Thymus (tissue), 11 donors: ENCODE results near the gene NLRP9. TPM values are rescaled to one million over a fixed set of nuclear protein-coding genes. Genes with fewer than 3 reads are reported as not detected.
"Not testable (repeated sequence)": the region's sequence is repeated elsewhere in the genome, so short reads cannot be mapped to it uniquely, and the experiment has no call there.

Experiments used
- DNase-seq, 9 donors: peaks; one replicate each; pipeline ENCODE4 v3.0.0-alpha.2; 2013; ENCODE audit warnings: low spot score in 9 of 9, low read depth in 6 of 9, missing footprints in 1 of 9
- H3K27ac ChIP-seq, 2 donors: one replicate each; pipeline ENCODE4 v1.5.1; 2013; ENCODE audit warnings: control low read depth in 1 of 2, low read depth in 1 of 2, low read length in 1 of 2, mild to moderate bottlenecking in 1 of 2, moderate library complexity in 1 of 2
- H3K27me3 ChIP-seq, 2 donors: one replicate each; pipeline ENCODE4 v1.5.1; 2013; ENCODE audit warnings: low read length in 1 of 2; ENCODE audit not compliant: control insufficient read depth in 2 of 2, insufficient read depth in 1 of 2
- H3K36me3 ChIP-seq, 2 donors: one replicate each; pipeline ENCODE4 v1.5.1; 2013; ENCODE audit warnings: low read length in 1 of 2, mild to moderate bottlenecking in 1 of 2, moderate library complexity in 1 of 2; ENCODE audit not compliant: control insufficient read depth in 2 of 2, insufficient read depth in 2 of 2
- H3K4me1 ChIP-seq, 2 donors: one replicate each; pipeline ENCODE4 v1.5.1; 2013; ENCODE audit warnings: low read length in 2 of 2; ENCODE audit not compliant: control insufficient read depth in 2 of 2, insufficient read depth in 2 of 2
- H3K4me3 ChIP-seq, 2 donors: one replicate each; pipeline ENCODE4 v1.5.1; 2013; ENCODE audit warnings: low read length in 2 of 2, control low read depth in 1 of 2, mild to moderate bottlenecking in 1 of 2
- H3K9me3 ChIP-seq, 2 donors: one replicate each; pipeline ENCODE4 v1.5.1; 2013; ENCODE audit warnings: low read length in 1 of 2, mild to moderate bottlenecking in 1 of 2; ENCODE audit not compliant: control insufficient read depth in 2 of 2, insufficient read depth in 1 of 2
- WGBS: extraction: QIAGEN DNeasy Blood & Tissue Kit; methylation state at CpG from one replicate; pipeline ENCODE4 v1.1.7; 2013; 5-methylcytosine and 5-hydroxymethylcytosine counted together
- polyA plus RNA-seq: library from polyadenylated mRNA; stranded (reverse); fragments of 200-250 nt; gene quantifications from one replicate; pipeline ENCODE4 v1.2.3, GENCODE V29; 2013
- total RNA-seq: library from RNA; stranded (reverse); fragments of 120-200 nt; gene quantifications from one replicate; pipeline ENCODE4 v1.2.4, GENCODE V29; 2013
- donor health status: healthy.

Gene NLRP9
- total and polyA plus RNA-seq, 2 donors: 0.02 TPM; not detected in 1

DNA sequence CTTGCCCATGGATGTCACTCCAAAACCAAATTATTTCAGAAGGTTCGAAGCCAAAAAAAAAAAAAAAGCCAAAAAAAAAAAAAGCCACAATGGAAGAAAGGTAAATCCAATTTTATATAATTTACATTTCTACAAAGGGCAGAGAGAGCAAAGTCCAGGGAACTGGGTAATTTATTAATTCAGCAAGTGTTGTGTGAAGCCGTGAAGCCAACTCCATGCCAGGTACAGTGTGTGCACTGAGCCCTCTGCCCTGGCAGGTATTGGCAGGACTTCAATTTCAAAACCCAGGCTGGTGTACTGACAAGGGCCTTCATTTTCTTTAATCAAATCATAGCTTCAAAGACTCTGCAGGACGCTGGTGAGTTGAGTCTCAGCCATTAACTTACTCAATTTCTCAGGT lies 15.2 kb upstream of the NLRP9 start:
- H3K9me3 ChIP-seq: no peaks in the 10 kb centered on the region
- H3K27ac ChIP-seq: no peak overlapping the region
- no peaks in the 10 kb centered on the region for H3K36me3 ChIP-seq
- no peak overlapping the region for H3K4me3 ChIP-seq
- DNase-seq: no peak
- H3K27me3 ChIP-seq: no peaks in the 10 kb centered on the region
- 68% methylated on average over 3 of the region's 3 CpGs for WGBS
- no peaks in the 10 kb centered on the region for H3K4me1 ChIP-seq

GRCh38 chr19:55750715-55751114 lies 12.5 kb upstream of the NLRP9 start:
- Histone ChIP-seq H3K9me3 (no peaks in the 10 kb centered on the region), H3K27me3 (no peaks in the 10 kb centered on the region), H3K4me3 (no peak overlapping the region), H3K27ac (no peak overlapping the region), H3K4me1 (no peaks in the 10 kb centered on the region), H3K36me3 (no peaks in the 10 kb centered on the region)
- no peak for DNase-seq
- 96% methylated on average over 6 of the region's 6 CpGs for WGBS

GRCh38 chr19:55730378-55730777 lies 7.8 kb downstream of the NLRP9 start:
- WGBS: 89% methylated on average over 2 of the region's 2 CpGs
- not testable (repeated sequence) for H3K36me3 ChIP-seq, H3K4me1 ChIP-seq, H3K27me3 ChIP-seq, H3K9me3 ChIP-seq, H3K4me3 ChIP-seq, H3K27ac ChIP-seq, DNase-seq

DNA sequence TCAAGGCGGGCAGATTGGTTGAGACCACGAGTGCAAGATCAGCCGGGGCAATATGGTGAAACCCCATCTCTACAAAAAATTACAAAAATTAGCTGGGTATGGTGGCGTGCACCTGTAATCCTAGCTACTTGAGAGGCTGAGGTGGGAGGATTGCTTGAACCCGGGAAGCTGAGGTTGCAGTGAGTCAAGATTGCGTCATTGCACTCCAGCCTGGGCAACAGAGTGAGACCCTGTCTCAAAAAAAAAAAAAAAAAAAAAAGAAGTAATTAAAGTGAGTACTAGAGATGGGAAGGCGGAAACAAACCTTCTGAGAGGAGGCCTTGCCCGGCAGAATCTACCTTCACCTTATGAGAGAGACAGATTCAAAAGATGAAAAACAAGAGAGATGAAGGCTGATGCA lies 14.7 kb downstream of the NLRP9 start:
- no peaks in the 10 kb centered on the region for H3K36me3 ChIP-seq
- no peak overlapping the region for H3K27ac ChIP-seq
- H3K27me3 ChIP-seq: no peaks in the 10 kb centered on the region
- H3K9me3 ChIP-seq: no peaks in the 10 kb centered on the region
- WGBS: 93% methylated on average over 8 of the region's 8 CpGs
- H3K4me3 ChIP-seq: no peak overlapping the region
- H3K4me1 ChIP-seq: no peaks in the 10 kb centered on the region
- no peak for DNase-seq

DNA sequence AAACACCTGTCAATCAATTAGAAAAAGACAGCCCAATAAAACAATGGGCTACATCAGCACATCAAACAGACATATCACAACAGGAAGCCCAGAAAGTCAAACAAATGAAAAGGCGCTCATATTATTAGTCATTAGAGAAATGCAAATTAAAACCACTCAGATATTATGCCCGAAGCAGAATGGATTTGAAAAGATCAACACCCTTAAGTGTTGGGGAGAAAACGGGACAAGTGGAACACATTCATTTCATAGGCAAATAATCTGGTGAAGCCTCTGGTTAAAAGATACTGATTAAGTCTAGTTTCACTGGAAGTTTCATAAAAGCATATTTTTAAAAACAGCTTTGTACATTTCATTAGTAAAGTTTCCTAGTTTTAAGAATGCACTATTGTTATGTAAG lies 17.4 kb downstream of the NLRP9 start:
- WGBS: 96% methylated on average over 3 of the region's 3 CpGs
- Histone ChIP-seq H3K36me3 (no peaks in the 10 kb centered on the region), H3K27ac (no peak overlapping the region), H3K27me3 (peaks cover 0 to 2% of the 10 kb centered on the region in 2 donors), H3K4me3 (no peak overlapping the region), H3K4me1 (no peaks in the 10 kb centered on the region), H3K9me3 (no peaks in the 10 kb centered on the region)
- DNase-seq: no peak

DNA sequence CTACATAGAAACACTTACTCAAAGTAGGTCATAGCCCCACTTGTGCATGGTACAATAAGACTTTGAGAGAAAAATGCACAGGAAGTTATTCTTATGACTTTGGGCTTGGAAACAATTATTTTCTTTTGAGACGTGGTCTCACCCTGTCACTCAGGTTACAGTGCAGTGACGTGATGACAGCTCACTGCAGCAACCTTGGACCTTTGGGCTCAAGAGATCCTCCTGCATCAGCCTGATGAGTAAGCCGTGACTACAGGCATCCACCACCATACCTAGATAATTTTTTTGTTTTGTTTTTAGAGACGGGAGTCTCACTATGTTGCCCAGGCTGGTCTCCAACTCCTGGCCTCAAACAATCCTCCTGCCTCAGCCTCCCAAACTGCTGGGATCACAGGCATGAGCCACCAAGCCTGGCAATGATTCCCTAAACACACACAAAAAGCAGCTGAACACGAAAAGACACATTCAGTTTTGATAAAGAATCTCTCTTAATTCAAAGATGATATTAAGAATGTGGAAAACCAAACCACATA lies 17.9 kb downstream of the NLRP9 start:
- DNase-seq: no peak
- WGBS: 75% methylated on average over 5 of the region's 5 CpGs
- H3K27me3 ChIP-seq: peaks cover 0 to 2% of the 10 kb centered on the region in 2 donors
- no peaks in the 10 kb centered on the region for H3K4me1 ChIP-seq
- no peak overlapping the region for H3K4me3 ChIP-seq
- no peaks in the 10 kb centered on the region for H3K9me3 ChIP-seq
- H3K36me3 ChIP-seq: no peaks in the 10 kb centered on the region
- no peak overlapping the region for H3K27ac ChIP-seq

DNA sequence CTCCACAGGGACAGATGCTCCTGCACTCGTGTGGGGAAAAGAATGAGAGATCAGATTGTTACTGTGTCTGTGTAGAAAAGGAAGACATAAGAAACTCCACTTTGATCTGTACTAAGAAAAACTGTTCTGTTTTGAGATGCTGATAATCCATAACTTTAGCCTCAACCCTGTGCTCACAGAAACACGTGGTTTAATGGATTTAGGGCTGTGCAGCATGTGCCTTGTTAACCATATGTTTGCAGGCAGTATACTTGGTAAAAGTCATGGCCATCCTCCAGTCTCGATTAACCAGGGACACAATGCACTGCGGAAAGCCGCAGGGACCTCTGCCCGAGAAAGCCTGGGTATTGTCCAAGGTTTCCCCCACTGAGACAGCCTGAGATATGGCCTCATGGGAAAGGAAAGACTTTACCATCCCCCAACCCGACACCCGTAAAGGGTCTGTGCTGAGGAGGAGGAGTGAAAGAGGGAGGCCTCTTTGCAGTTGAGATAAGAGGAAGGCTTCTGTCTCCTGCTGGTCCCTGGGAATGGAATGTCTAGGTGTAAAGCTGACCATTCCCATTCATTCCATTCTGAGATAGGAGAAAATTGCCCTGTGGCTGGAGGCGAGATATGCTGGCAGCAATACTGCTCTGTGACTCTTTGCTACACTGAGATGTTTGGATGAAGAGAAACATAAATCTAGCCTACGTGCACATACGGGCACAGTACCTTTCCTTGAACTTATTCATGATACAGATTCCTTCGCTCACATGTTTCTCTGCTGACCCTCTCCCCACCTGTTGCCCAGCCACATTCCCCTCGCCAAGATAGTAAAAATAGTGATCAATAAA lies 20.1 kb downstream of the NLRP9 start:
- not testable (repeated sequence) for H3K27ac ChIP-seq, H3K9me3 ChIP-seq, H3K36me3 ChIP-seq, H3K27me3 ChIP-seq, DNase-seq, H3K4me3 ChIP-seq, H3K4me1 ChIP-seq
- WGBS: 63% methylated on average over 13 of the region's 13 CpGs

DNA sequence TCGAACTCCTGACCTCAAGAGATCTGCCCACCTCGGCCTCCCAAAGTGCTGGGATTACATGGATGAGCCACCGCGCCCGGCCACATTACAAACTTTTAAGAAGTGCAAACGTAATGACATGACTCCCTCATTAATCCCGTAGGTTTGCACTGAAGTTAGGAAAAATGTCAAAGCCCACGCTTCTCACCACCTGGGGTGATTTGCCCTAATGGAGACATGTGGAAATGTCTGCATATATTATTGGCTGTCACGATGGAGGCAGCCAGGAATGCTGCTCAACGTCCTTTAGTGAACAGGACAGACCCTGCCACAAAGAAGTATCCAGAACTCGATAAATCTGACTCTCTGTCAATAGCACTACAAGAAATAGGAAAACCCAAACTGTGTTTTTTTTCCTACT lies 21.0 kb downstream of the NLRP9 start:
- Histone ChIP-seq H3K27me3 (peaks cover 0 to 2% of the 10 kb centered on the region in 2 donors), H3K4me3 (no peak overlapping the region), H3K9me3 (no peaks in the 10 kb centered on the region), H3K4me1 (no peaks in the 10 kb centered on the region), H3K36me3 (no peaks in the 10 kb centered on the region), H3K27ac (no peak overlapping the region)
- 90% methylated on average over 11 of the region's 11 CpGs for WGBS
- no peak for DNase-seq

DNA sequence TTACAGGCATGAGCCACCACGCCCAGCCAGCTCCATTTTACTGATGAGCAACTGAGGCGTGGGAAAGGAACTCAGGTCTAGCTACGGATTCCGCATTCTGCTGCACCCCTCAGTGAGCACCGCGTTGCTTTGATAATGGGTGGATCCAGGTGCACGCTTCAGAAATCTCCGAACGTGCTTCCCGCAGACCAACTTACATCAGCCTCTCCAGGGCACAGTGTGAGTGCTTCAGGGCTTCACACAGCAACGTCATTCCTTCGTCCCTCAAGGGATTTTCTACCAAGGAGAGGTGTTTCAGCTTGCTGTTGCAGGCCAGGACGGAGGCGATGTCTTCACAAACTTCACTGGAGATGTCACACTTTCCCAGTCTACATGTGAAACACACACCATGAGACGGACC lies 21.7 kb downstream of the NLRP9 start:
- H3K4me1 ChIP-seq: no peaks in the 10 kb centered on the region
- WGBS: 93% methylated on average over 15 of the region's 15 CpGs
- no peak overlapping the region for H3K27ac ChIP-seq
- H3K4me3 ChIP-seq: no peak overlapping the region
- peaks cover 0 to 2% of the 10 kb centered on the region in 2 donors for H3K27me3 ChIP-seq
- H3K36me3 ChIP-seq: no peaks in the 10 kb centered on the region
- no peaks in the 10 kb centered on the region for H3K9me3 ChIP-seq
- no peak for DNase-seq
